Astrocyte (in vitro differentiated cells and primary cell): Measurements from ENCODE around the gene PDE6B.

Experiments
- CTCF ChIP-seq: IDR thresholded peaks from 2 replicates; pipeline ENCODE4 v1.5.1; 2011; ENCODE audit warnings: low read depth, mild to moderate bottlenecking, inconsistent platforms, low read length, moderate library complexity; ENCODE audit not compliant: insufficient read depth
- EZH2 ChIP-seq: IDR thresholded peaks from 2 replicates; pipeline ENCODE4 v1.6.1; 2012; ENCODE audit warnings: mild to moderate bottlenecking, low read length, inconsistent platforms; ENCODE audit not compliant: insufficient read depth

- TF ChIP-seq CTCF (no peak), EZH2 (no peak)
Measured at GRCh38 chr4:655464-656151, 30.2 kb downstream of the PDE6B start.
